Measurements from ENCODE around the gene CLNK. TPM values are rescaled to one million over a fixed set of nuclear protein-coding genes. Genes with fewer than 3 reads are reported as not detected.

The CLNK gene
- total RNA-seq, 2 donors from 2014 or later, result not detected

DNA sequence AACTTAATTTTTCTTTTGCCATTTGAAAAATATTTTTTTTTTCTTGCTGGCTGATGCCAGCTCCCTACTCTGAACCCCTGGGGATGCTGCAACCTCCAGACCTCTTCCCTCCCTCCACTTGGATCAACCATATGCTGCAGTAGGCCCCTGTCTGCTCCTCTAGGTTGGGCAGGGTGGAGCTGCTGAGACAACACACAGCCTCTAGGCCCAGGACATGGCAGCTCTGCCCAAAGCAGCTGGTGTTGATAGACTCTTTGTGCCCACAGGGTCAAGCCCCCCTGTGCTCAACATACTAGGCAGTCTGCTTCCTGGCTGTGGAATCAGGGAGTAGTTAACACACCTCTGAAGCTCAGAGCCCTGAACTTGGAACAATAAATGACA lies 19.9 kb upstream of the CLNK start:
- Mint-ChIP-seq H3K9me3 (no peaks in the 10 kb centered on the region), H3K36me3 (ENCODE audit: low read depth) (no peaks in the 10 kb centered on the region), H3K27me3 (ENCODE audit: insufficient read depth) (no peaks in the 10 kb centered on the region), H3K4me3 (no peak overlapping the region), H3K4me1 (peaks cover 5% of the 10 kb centered on the region), H3K27ac (no peak overlapping the region)
- no peak overlapping the region for H3K9ac ChIP-seq (ENCODE audit: extremely low read depth, low read length, poor library complexity, severe bottlenecking)
- no peak overlapping the region for H3K4me3 ChIP-seq (ENCODE audit: low read length)
- H3K27me3 ChIP-seq (ENCODE audit: control insufficient read depth, insufficient read depth, low read length, poor library complexity, severe bottlenecking), result no peaks in the 10 kb centered on the region
- H3K27ac ChIP-seq (ENCODE audit: low read depth, low read length), result no peak overlapping the region
- no peak for DNase-seq
- H3K36me3 ChIP-seq (ENCODE audit: control insufficient read depth, insufficient read depth, low read length), result no peaks in the 10 kb centered on the region
- H3K4me1 ChIP-seq (ENCODE audit: control insufficient read depth, insufficient read depth, low read length), result no peaks in the 10 kb centered on the region
- H3K9me3 ChIP-seq (ENCODE audit: control insufficient read depth, low read length), result no peaks in the 10 kb centered on the region
- TF ChIP-seq, protein P1, sequence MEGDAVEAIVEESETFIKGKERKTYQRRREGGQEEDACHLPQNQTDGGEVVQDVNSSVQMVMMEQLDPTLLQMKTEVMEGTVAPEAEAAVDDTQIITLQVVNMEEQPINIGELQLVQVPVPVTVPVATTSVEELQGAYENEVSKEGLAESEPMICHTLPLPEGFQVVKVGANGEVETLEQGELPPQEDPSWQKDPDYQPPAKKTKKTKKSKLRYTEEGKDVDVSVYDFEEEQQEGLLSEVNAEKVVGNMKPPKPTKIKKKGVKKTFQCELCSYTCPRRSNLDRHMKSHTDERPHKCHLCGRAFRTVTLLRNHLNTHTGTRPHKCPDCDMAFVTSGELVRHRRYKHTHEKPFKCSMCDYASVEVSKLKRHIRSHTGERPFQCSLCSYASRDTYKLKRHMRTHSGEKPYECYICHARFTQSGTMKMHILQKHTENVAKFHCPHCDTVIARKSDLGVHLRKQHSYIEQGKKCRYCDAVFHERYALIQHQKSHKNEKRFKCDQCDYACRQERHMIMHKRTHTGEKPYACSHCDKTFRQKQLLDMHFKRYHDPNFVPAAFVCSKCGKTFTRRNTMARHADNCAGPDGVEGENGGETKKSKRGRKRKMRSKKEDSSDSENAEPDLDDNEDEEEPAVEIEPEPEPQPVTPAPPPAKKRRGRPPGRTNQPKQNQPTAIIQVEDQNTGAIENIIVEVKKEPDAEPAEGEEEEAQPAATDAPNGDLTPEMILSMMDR (conservative IDR thresholded peaks at IDR 0.05), result no peak

DNA sequence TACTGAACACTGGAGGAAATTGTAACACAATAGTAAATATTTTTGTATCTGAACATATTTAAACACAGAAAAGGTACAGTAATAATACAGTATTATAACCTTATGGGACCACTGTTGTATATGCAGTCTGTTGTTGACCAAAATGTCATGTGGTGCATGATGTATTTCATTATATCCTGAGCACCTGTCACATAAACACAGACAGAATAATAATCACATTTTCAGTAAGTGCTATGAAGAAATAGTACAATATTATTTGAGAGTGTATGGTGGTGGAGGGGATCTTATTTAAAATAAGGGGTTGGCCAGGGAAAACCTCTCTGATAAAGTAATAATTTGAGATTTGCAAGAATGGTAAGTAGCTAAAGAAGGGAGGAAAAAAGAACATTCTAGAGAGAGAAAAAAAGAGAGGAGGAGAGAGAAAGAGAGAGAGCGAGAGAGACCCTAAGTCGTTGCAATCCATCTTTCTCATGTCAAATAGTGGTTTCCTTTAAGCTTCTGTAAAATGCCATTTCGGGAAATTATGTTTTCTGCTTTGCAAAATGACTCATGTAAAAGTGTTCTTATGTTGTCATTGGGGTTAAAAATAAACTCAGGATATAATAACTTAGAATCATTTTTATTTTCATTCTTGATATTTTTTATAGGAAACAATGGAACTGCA lies 19.3 kb upstream of the CLNK start:
- no peaks in the 10 kb centered on the region for H3K4me1 ChIP-seq (ENCODE audit: control insufficient read depth, insufficient read depth, low read length)
- H3K4me3 ChIP-seq (ENCODE audit: low read length), result no peak overlapping the region
- Mint-ChIP-seq H3K9me3 (no peaks in the 10 kb centered on the region), H3K4me3 (no peak overlapping the region), H3K27ac (no peak overlapping the region), H3K4me1 (peaks cover 5% of the 10 kb centered on the region), H3K27me3 (ENCODE audit: insufficient read depth) (no peaks in the 10 kb centered on the region), H3K36me3 (ENCODE audit: low read depth) (no peaks in the 10 kb centered on the region)
- no peak overlapping the region for H3K9ac ChIP-seq (ENCODE audit: extremely low read depth, low read length, poor library complexity, severe bottlenecking)
- H3K9me3 ChIP-seq (ENCODE audit: control insufficient read depth, low read length), result no peaks in the 10 kb centered on the region
- 92 to 98% methylated on average over 2 to 3 of the region's 3 CpGs for WGBS, 2 experiments (ENCODE audit: insufficient coverage in 1 of 2, insufficient read length in 1 of 2)
- no peak overlapping the region for H3K27ac ChIP-seq (ENCODE audit: low read depth, low read length)
- H3K36me3 ChIP-seq (ENCODE audit: control insufficient read depth, insufficient read depth, low read length), result no peaks in the 10 kb centered on the region
- no peaks in the 10 kb centered on the region for H3K27me3 ChIP-seq (ENCODE audit: control insufficient read depth, insufficient read depth, low read length, poor library complexity, severe bottlenecking)
- TF ChIP-seq, protein P1 (conservative IDR thresholded peaks at IDR 0.05), result no peak
- no peak for DNase-seq

DNA sequence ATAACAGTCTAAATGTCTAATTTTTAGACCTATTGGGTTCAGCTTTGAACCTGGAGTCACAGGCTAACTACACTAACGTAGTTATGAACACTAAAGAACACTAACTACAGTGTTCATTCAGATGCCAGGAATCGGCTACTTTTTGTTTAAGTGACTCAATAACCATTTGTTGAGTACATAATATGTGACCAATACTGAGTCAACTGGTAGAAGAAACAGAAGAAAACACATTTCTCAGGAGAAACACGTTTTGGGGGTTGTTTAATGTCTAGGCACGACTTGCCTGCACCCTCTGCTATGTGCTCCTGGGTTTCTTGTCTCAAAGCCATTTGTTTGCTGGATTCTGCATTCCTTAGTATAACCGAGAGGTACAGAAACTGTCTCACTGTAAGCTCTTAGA lies 18.6 kb upstream of the CLNK start:
- no peaks in the 10 kb centered on the region for H3K36me3 ChIP-seq (ENCODE audit: control insufficient read depth, insufficient read depth, low read length)
- no peak overlapping the region for H3K9ac ChIP-seq (ENCODE audit: extremely low read depth, low read length, poor library complexity, severe bottlenecking)
- Mint-ChIP-seq H3K36me3 (ENCODE audit: low read depth) (no peaks in the 10 kb centered on the region), H3K9me3 (no peaks in the 10 kb centered on the region), H3K4me3 (no peak overlapping the region), H3K27me3 (ENCODE audit: insufficient read depth) (no peaks in the 10 kb centered on the region), H3K4me1 (peaks cover 5% of the 10 kb centered on the region), H3K27ac (no peak overlapping the region)
- no peak for DNase-seq
- H3K27me3 ChIP-seq (ENCODE audit: control insufficient read depth, insufficient read depth, low read length, poor library complexity, severe bottlenecking), result no peaks in the 10 kb centered on the region
- no peaks in the 10 kb centered on the region for H3K4me1 ChIP-seq (ENCODE audit: control insufficient read depth, insufficient read depth, low read length)
- no peak overlapping the region for H3K4me3 ChIP-seq (ENCODE audit: low read length)
- 93 to 94% methylated on average over 2 to 5 of the region's 5 CpGs for WGBS, 2 experiments (ENCODE audit: insufficient coverage in 1 of 2, insufficient read length in 1 of 2)
- TF ChIP-seq, protein P1 (conservative IDR thresholded peaks at IDR 0.05), result no peak
- no peak overlapping the region for H3K27ac ChIP-seq (ENCODE audit: low read depth, low read length)
- no peaks in the 10 kb centered on the region for H3K9me3 ChIP-seq (ENCODE audit: control insufficient read depth, low read length)
